ENCODE data around the gene CORO2B.

The CORO2B gene

GRCh38 chr15:68707386-68707785 lies 128.6 kb downstream of the CORO2B start:
- DNase-seq: no peak

DNA sequence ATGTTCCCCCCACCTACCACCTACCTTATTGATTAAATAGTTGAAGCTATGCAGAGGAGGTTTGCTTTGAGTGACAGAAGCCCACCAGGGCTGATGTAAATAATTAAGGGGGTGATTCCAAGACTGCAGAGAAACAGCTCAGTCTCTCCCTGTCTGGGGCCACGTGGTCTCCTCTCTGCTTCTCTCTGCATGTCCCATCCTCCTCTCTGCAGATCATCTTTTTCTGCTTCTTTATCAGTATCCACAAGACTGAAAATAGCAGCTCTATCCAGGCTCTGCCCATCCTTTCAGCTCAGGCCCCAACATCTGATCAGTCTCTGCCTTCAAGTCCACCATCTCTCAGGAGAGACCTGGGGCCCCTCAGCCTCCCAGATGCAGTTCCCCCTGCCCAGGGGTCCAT lies 131.1 kb downstream of the CORO2B start:
- no peak for DNase-seq

- no peak for DNase-seq
Observed at GRCh38 chr15:68710536-68710935, 131.7 kb downstream of the CORO2B start.

- no peak for DNase-seq
Observed at GRCh38 chr15:68711406-68711805, 132.6 kb downstream of the CORO2B start.

- DNase-seq: no peak
Observed at GRCh38 chr15:68712886-68713285, 134.1 kb downstream of the CORO2B start.

DNA sequence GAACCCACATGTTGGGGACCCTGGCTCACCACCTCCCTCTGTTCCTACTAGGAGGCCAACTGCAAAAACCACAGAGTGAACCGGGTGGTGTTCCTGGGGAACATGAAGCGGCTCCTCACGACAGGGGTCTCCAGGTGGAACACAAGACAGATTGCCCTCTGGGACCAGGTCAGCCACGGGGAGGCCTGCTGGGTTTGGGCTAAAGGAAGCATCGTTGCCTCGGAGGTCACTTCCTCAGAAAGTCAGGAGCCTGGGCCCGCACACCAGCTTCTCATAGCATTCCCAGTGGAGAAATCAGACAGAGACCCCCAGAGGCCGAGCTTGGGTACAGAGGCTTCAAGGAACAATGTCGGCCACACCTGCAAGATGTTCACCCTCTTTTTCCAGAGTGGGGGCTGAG lies 135.1 kb downstream of the CORO2B start:
- DNase-seq: no peak

DNA sequence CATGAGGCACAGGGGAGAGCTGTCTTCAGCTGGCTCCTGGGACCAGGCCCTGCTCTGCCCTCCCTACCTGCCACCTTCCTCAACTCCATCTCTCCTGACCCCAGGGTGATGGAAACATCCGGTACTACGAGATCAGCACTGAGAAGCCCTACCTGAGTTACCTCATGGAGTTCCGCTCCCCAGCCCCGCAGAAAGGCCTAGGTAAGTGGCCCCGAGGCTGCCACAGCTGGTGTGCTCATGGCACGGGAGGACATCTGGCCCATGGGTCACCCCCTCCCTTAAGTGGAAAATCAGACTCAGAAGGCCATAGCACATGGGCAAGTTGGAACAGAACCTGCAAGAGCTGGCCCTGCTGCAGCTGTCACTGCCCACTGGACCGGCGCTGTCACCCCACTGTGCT lies 136.3 kb downstream of the CORO2B start:
- no peak for DNase-seq

GRCh38 chr15:68717951-68718350 lies 139.2 kb downstream of the CORO2B start:
- no peak for DNase-seq

DNA sequence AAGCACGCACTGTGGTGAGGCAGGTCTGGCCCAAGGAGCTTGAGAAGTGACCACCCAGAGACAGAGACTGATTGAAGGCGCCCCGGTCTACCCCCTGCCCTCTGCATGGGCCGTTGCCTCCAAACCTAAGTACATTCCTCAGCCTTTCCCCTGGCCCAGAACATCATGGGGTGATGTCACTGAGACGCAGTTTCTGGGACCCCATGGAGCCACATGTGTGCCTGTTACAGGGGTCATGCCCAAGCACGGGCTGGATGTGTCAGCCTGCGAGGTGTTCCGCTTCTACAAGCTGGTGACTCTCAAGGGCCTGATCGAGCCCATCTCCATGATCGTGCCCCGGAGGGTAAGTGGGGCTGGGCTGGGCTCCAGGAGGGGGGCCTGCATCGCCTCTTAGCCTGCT lies 139.7 kb downstream of the CORO2B start:
- DNase-seq: no peak

- DNase-seq: no peak
Observed at GRCh38 chr15:68719051-68719450, 140.3 kb downstream of the CORO2B start.

DNA sequence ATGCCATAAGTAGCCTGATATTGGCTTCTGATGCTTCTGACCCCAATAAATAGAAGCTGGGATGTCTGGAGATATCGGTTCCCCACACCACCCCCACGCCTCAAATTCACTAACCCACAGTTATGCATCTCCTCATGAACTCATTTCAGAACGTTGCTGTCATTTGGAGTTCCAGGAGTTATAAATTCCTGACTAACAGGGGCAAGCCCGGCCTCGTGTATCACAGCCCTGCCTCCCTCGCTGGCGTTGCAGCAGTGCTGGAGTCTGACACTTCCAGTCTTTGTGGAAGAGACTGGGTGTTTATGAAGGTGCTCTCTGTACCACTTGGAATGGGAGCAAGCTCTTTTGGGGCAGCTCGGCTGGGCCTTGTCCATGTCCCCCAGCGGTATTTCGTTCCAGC lies 140.9 kb downstream of the CORO2B start:
- no peak for DNase-seq

- DNase-seq: no peak
Observed at GRCh38 chr15:68721886-68722285, 143.1 kb downstream of the CORO2B start.

GRCh38 chr15:68725736-68726135 lies 146.9 kb downstream of the CORO2B start:
- no peak for DNase-seq

GRCh38 chr15:68726246-68726645 lies 147.5 kb downstream of the CORO2B start:
- DNase-seq: no peak

- no peak for DNase-seq
Observed at GRCh38 chr15:68729789-68730411, 151.1 kb downstream of the CORO2B start.

- DNase-seq: no peak
Observed at GRCh38 chr15:68730471-68730919, 151.7 kb downstream of the CORO2B start.

GRCh38 chr15:68730976-68731897 lies 152.4 kb downstream of the CORO2B start:
- no peak for DNase-seq

DNA sequence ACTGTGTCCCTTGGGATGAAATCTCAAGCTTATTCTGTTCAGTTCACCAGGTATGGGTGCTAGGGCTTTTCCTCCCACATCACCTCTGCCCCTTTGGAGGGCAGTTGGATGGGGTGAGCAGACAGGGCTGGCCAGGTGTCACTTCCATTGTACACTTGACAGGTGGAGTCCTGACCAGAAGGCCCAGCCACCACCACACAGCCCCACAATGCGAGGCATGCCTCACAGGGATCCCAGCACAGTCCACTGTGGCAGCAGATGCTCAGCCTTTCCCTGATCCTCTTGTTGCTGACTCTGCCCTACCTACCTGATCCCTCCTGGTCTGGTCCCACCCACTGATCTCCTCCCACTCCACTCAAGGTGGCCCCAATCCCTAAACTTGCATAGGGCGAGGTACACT lies 153.7 kb downstream of the CORO2B start:
- no peak for DNase-seq

GRCh38 chr15:68733666-68734065 lies 154.9 kb downstream of the CORO2B start:
- DNase-seq: no peak

DNA sequence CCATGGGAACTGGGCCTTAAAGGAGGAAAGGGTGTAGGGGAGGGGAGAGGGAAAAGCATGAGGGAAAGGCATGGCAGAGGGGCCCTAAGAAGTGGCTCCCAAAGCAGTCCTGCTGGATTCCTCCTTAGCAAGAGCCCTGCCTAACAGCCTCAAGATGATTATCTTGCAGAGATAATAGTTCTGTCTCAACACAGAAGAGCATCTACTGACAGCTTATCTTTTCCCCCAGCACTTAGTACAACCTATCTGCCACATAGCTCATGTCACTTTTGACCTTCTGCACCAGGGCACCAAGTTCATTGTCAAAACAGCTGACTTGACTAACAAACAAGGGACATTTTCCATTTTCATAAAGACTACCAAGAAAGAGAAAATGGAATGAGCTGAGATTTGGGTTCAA lies 155.6 kb downstream of the CORO2B start:
- no peak for DNase-seq

DNA sequence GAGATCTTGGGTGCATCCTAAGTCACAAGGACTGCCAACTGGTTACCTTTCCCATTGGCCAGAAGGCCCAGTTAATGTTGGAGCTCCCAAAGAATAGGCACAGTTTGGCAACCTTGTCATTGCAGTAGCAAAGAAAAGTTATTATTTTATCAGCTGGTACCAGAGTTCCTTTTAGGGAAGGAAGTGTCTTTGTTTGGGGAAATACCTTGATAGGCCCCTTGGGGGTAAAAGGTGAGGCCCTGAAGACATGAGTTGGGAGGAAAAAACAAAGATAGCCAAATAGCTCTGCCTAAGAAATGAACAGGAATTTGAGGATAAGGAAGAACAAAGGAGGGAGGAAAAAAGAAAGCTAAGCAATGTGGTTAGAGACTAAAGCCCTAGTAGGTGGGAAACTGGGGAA lies 156.1 kb downstream of the CORO2B start:
- no peak for DNase-seq

DNA sequence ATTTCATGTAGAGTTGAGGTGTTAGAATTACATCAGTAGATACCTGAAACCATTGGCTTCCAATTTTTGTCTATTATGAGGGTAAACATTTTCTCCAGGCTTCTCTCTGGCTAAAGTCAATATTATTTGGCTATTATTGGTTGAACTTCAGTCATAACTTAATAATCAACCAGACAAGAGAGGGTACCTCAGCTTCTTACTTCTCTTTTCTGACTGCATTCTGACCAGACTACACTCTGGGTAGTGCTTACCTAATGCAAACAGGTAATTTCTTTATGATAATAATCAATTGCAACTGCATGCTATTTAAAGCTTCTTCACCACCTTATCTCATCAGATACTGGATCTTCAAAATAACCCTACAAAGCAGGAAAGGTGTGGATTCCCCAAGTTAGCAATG lies 156.8 kb downstream of the CORO2B start:
- no peak for DNase-seq

GRCh38 chr15:68739390-68740080 lies 160.7 kb downstream of the CORO2B start:
- no peak for DNase-seq

- DNase-seq: no peak
Observed at GRCh38 chr15:68743256-68743655, 164.5 kb downstream of the CORO2B start.

All from SHP77 treated with DMSO at 0.1 percent for 48 hours (cell line).